ENCODE measurements around the gene MAGI1.

- TF ChIP-seq CTCF (IDR thresholded peaks at IDR 0.05) (no peak), ATF1 (CRISPR knock-in tag; IDR thresholded peaks at IDR 0.05) (no peak)
Observed at GRCh38 chr3:65443739-65444446, 594.8 kb downstream of the MAGI1 start.

All from WTC11 (cell line).